Lung (tissue), 12 donors: ENCODE data around the gene C11orf71. TPM values are rescaled to one million over a fixed set of nuclear protein-coding genes. Genes with fewer than 3 reads are reported as not detected.

Source experiments
- ATAC-seq: fragments of 200-7000 bp; cut with Tn5 transposase; one replicate; pipeline ENCODE4 v1.9.1; 2020; ENCODE audit warnings: moderate number of reproducible peaks; ENCODE audit not compliant: insufficient read depth, low FRiP score
- DNase-seq, 3 donors: peaks; one replicate each; pipeline ENCODE4 v3.0.0-alpha.2; 2013 to 2017
- H3K27ac ChIP-seq, 2 donors: one replicate each; pipeline ENCODE4 v1.5.1; 2013; ENCODE audit warnings: mild to moderate bottlenecking in 2 of 2, moderate library complexity in 2 of 2, control low read depth in 1 of 2, inconsistent platforms in 1 of 2, low read depth in 1 of 2, low read length in 1 of 2
- H3K27me3 ChIP-seq, 3 donors: one replicate each; pipeline ENCODE4 v1.5.1; 2013; ENCODE audit warnings: low read length in 2 of 3; ENCODE audit not compliant: control insufficient read depth in 3 of 3, insufficient read depth in 3 of 3
- H3K36me3 ChIP-seq, 4 donors: one replicate each; pipeline ENCODE4 v1.5.1; 2013; ENCODE audit warnings: low read length in 4 of 4, mild to moderate bottlenecking in 1 of 4, moderate library complexity in 1 of 4; ENCODE audit not compliant: control insufficient read depth in 4 of 4, insufficient read depth in 4 of 4
- H3K4me1 ChIP-seq, 5 donors: one replicate each; pipeline ENCODE4 v1.5.1; 2013; ENCODE audit warnings: low read length in 5 of 5, mild to moderate bottlenecking in 2 of 5, moderate library complexity in 1 of 5; ENCODE audit not compliant: control insufficient read depth in 5 of 5, insufficient read depth in 5 of 5
- H3K4me3 ChIP-seq: one replicate; pipeline ENCODE4 v1.5.1; 2013; ENCODE audit warnings: mild to moderate bottlenecking, control low read depth, moderate library complexity
- H3K9ac ChIP-seq, 2 donors: one replicate each; pipeline ENCODE4 v1.5.1; 2013; ENCODE audit warnings: low read length in 2 of 2, control low read depth in 1 of 2; ENCODE audit not compliant: insufficient read depth in 1 of 2
- H3K9me3 ChIP-seq, 4 donors: one replicate each; pipeline ENCODE4 v1.5.1; 2013; ENCODE audit warnings: low read length in 3 of 4, mild to moderate bottlenecking in 1 of 4, moderate library complexity in 1 of 4; ENCODE audit not compliant: control insufficient read depth in 4 of 4, insufficient read depth in 3 of 4
- CTCF ChIP-seq: IDR thresholded peaks from 2 replicates; pipeline ENCODE4 v1.5.1; 2012; ENCODE audit warnings: mild to moderate bottlenecking; ENCODE audit errors: control extremely low read depth, extremely low read depth
- WGBS, 2 donors: extraction: QIAGEN DNeasy Blood & Tissue Kit; methylation state at CpG; one replicate each; pipeline ENCODE4 v1.1.7; 2013; 5-methylcytosine and 5-hydroxymethylcytosine counted together
- polyA plus RNA-seq, 2 donors: library from polyadenylated mRNA; stranded (reverse); fragments of 200-250 nt; gene quantifications; one replicate each; pipeline ENCODE4 v1.2.1, GENCODE V29; 2013
- total RNA-seq, 2 donors: library from RNA; depleted of rRNA in 1 of 2; stranded (reverse); fragments of >200 nt in 1 of 2; gene quantifications; one replicate each; pipeline ENCODE4 v1.2.1, GENCODE V29; 2014 to 2021
- donor health status: control.
- donor health status: control.
- donor health status: Bipolar disorder and iron deficiency.
- donor health status: healthy.
- donor health status: DM: yes; HTN: yes; CAD: no.

C11orf71 gene
- total and polyA plus RNA-seq, 4 donors, result 10.1 to 14.4 (median 11.2) TPM

- TF ChIP-seq CTCF, result no peak
- no peaks in the 10 kb centered on the region for H3K9me3 ChIP-seq
- H3K27ac ChIP-seq, result no peak overlapping the region
- peaks cover 0 to 16% (median 0%) of the 10 kb centered on the region in 5 donors for H3K4me1 ChIP-seq
- peaks cover 3 to 30% (median 15%) of the 10 kb centered on the region in 4 donors for H3K36me3 ChIP-seq
- ATAC-seq, result no peak
- no peak overlapping the region for H3K4me3 ChIP-seq
- H3K9ac ChIP-seq, result no peak overlapping the region
- WGBS, 2 donors, result 74 to 79% methylated on average over 3 of the region's 3 CpGs
- DNase-seq, result no peak
- no peaks in the 10 kb centered on the region for H3K27me3 ChIP-seq
Measured at GRCh38 chr11:114447892-114448291, 47.6 kb upstream of the C11orf71 start.

- H3K9me3 ChIP-seq, result no peaks in the 10 kb centered on the region
- H3K36me3 ChIP-seq, result peaks cover 3 to 26% (median 15%) of the 10 kb centered on the region in 4 donors
- ATAC-seq, result no peak
- no peak for DNase-seq
- no peak overlapping the region for H3K27ac ChIP-seq
- TF ChIP-seq CTCF, result no peak
- WGBS, 2 donors, result 86 to 90% methylated on average over 2 of the region's 2 CpGs
- H3K4me1 ChIP-seq, result peaks cover 0 to 16% (median 0%) of the 10 kb centered on the region in 5 donors
- H3K9ac ChIP-seq, result no peak overlapping the region
- no peaks in the 10 kb centered on the region for H3K27me3 ChIP-seq
- no peak overlapping the region for H3K4me3 ChIP-seq
Measured at GRCh38 chr11:114447444-114447843, 47.1 kb upstream of the C11orf71 start.

- WGBS, 2 donors, result 95 to 100% methylated on average over 1 of the region's 1 CpG
- Histone ChIP-seq H3K4me1 (peaks cover 0 to 14% (median 10%) of the 10 kb centered on the region in 5 donors), H3K36me3 (peaks cover 0 to 14% (median 8%) of the 10 kb centered on the region in 4 donors), H3K9ac (no peak overlapping the region), H3K27me3 (no peaks in the 10 kb centered on the region), H3K9me3 (no peaks in the 10 kb centered on the region), H3K27ac (no peak overlapping the region), H3K4me3 (no peak overlapping the region)
- no peak for TF ChIP-seq CTCF
- DNase-seq, result no peak
- ATAC-seq, result no peak
Measured at GRCh38 chr11:114442536-114442935, 42.2 kb upstream of the C11orf71 start.

- Histone ChIP-seq H3K9me3 (no peaks in the 10 kb centered on the region), H3K27ac (no peak overlapping the region), H3K4me3 (no peak overlapping the region), H3K27me3 (no peaks in the 10 kb centered on the region), H3K36me3 (peaks cover 0 to 11% (median 7%) of the 10 kb centered on the region in 4 donors), H3K9ac (no peak overlapping the region), H3K4me1 (peaks cover 0 to 14% (median 10%) of the 10 kb centered on the region in 5 donors)
- ATAC-seq, result no peak
- no peak for DNase-seq
- WGBS, 2 donors, result 90 to 97% methylated on average over 2 of the region's 2 CpGs
- TF ChIP-seq CTCF, result no peak
Measured at GRCh38 chr11:114441921-114442320, 41.6 kb upstream of the C11orf71 start.
